Stimulated activated CD8-positive, alpha-beta memory T cell treated with anti-CD3 and anti-CD28 coated beads, Interleukin-2, amount 100 ng/mL, for 48 hours (primary cell): ENCODE results near the gene LRRC9.
"Not testable (repeated sequence)": the region's sequence is repeated elsewhere in the genome, so short reads cannot be mapped to it uniquely, and the experiment has no call there.

Experiments used
- DNase-seq, 2 donors: peaks; one replicate each; pipeline ENCODE4 v3.0.0-alpha.2; 2020; ENCODE audit warnings: low read depth in 2 of 2

The LRRC9 gene

DNA sequence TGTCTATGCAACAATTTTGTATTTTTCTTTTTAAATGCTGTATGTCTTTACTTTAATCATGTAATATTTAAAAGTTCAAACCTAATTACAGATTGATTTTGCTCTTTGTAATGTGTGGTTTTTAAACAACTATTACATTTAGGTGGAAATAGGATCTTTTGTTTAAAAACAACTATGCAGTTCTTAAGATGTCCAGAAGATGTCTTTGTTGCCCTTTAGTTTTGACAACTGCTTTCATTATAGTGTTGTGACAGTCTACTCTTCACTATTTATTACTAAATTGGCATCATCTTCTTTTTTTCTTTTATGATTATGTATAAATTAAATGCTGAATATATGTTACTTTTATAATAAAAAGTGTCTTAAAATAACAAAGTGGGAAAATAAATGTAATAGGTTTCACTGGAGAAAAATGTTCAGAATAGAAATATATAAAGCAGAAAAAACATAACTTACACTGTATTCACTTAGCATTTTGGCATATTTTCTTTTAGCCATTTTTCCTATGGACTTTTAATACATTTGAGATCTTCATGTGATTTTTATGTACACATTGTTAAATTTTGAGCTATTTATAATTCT, 144.6 kb downstream of the LRRC9 start:
- DNase-seq = no peak

- DNase-seq = no peak
Measured at GRCh38 chr14:60067882-60068281, 147.9 kb downstream of the LRRC9 start.

DNA sequence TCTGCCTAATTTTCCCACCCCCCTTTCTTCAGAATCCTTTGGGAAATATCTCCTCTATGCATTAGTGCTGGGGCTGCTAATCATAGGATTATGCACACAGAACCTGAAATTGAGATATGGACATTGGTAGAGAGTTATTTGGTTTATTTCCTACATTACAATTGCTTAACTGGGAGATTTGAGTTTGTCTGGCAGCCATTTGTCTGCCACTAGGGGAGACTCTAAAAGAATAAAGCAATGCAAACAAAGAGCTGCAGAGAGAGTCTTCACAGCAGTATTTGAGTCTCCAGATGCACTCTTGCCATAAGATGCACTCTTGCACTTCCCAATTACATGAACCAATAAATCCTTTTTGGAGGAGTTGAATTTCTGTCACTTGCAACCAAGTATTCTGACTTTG, 159.8 kb downstream of the LRRC9 start:
- no peak for DNase-seq

DNA sequence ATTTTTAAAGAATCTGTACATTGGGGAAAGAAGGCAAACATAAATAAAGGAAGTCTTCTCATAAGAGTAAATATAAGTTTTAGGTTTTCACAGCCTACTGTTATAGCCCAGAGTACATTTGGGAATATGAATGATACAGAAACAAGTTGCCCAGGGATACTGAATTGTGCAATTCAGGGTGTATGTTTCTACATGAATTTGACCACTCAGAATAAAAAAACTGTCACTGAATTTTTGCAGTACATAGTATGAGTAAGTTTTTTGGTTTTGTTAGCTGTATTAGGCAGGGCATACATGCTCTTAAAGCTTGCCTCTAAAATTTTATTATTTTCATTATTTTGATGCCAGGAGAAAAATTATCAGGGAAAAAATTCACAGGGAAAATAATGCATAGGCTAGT, 165.1 kb downstream of the LRRC9 start:
- DNase-seq = no peak

GRCh38 chr14:60085693-60086092, 165.7 kb downstream of the LRRC9 start:
- no peak for DNase-seq

DNA sequence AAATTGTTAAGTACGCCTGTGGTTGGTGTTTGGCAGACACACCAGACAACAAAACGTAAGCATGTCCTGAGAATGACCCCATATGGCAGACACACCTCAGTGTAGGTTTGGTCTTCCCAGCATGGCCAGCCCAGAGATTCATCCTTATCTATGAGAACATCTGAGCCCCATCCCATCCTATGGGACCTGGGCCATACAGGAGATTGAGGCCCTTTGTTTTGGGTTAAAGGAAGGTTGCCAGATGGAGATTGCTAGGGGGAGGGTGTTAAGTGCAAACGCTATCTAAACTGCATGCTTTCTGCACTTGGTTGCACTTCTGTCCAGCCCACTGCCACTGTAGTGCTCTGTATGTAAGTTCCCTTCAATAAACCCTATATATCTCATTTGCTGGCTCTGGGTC, 167.7 kb downstream of the LRRC9 start:
- no peak for DNase-seq

GRCh38 chr14:60089221-60089620, 169.3 kb downstream of the LRRC9 start:
- no peak for DNase-seq

- DNase-seq = no peak
Measured at GRCh38 chr14:60090864-60091519, 171.0 kb downstream of the LRRC9 start.

- DNase-seq = peak; percentile 81 to 88
Measured at GRCh38 chr14:60091550-60092525, 171.9 kb downstream of the LRRC9 start, which contains the start of gene PCNX4. TSS of gene PCNX4 (plus strand) at chr14:60091923. CDS start at chr14:60107639, 15,716 bp downstream.

DNA sequence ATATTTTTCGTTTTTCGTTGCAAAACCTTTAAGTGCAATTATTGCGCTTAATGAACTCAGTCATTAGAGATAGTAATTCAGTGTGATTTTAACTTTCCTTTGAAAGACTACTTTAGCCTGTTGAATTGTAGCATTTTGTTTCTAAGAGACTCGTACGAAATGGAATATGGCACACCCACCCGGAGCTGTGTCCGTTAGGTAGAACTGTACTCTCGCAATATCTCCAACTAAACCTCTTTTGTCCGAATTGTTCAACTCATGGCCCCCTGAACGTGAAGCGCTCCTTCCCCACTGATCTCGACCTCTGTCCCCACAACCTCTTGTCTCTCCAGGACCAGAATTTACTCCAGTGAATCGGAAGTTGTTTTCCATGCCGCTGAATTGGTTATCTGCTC, 172.6 kb downstream of the LRRC9 start:
- DNase-seq = no peak

DNA sequence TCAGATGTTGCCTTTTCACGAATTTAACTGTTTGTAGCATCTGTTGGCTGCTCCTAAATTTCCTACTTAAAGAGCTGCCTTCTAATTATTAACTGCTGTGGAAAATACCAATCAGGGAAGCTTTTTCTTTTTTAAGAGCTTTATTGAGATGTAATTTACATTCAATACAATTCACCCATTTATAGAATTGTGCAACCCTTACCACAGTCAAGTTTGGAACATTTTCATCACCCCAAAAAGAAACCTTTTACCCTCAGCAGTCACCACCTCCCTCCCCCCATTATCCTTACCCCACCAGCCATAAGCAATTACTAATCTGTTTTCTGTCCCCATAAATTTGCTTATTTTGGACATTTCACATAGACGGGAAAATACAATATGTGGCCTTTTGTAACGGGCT, 173.1 kb downstream of the LRRC9 start:
- DNase-seq = no peak

- DNase-seq = no peak
Measured at GRCh38 chr14:60093606-60094005, 173.7 kb downstream of the LRRC9 start.

DNA sequence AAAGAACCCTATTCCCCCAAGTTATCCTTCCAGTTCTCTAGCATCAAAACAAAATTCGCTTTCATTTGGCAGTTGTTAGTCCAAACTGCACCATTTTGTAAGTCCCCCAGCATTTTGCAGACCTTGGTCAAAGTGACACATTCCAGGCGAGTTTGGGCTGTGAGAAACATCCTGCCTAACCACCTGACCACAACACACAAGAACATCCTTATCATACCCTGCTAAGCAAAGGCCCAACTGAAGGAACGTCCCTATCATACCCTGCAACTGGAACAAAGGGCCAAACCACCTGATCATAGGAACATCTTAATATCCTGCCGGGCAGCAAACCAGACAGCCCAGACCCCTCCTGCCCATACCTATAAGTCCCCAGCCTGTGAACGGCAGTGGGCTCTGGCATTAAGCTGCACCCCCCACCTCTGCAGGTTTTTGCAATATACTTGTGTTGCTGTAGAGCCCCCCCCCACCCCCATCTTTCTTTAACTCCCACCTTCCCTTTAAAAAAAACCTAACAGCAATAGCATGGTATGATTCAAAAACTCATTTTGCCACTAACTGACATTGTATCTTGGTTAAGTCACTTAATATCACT, 174.5 kb downstream of the LRRC9 start:
- DNase-seq = no peak

DNA sequence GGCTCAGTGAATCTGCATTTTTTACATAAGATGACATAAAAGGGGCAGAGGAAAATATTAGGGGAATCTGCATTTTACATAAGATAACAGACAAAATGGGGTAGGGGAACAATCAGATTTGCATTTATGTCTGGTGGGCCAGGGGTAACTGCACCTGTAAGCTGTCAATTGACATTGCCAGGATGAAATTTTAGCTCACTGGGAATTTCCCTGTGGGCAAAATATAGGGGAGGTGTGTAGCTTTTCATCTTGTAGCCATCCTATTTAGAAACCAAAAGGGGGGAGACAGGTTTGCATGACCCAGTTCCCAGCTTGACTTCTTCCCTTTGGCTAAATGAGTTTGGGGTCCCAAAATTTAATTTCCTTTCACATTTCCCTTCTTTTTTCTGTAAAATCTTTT, 175.3 kb downstream of the LRRC9 start:
- no peak for DNase-seq

GRCh38 chr14:60095781-60096450, 176.0 kb downstream of the LRRC9 start:
- DNase-seq = no peak

GRCh38 chr14:60097974-60098373, 178.0 kb downstream of the LRRC9 start:
- DNase-seq = no peak

DNA sequence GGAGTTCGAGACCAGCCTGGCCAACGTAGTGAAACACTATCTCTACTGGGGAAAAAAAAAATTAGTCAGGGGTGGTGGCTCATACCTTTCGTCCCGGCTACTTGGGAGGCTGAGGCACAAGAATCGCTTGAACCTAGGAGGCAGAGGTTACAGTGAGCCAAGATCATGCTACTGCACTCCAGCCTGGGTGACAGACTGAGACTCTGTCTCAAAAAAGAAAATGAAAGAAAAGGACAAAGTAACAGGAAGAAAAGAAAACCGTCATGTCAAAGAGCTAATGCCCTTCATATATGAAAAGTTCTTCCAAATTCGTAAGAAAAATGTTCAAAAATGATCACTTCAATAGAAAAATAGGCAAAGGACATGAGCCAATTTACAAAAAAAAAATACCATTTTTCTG, 179.9 kb downstream of the LRRC9 start:
- DNase-seq = not testable (repeated sequence)

DNA sequence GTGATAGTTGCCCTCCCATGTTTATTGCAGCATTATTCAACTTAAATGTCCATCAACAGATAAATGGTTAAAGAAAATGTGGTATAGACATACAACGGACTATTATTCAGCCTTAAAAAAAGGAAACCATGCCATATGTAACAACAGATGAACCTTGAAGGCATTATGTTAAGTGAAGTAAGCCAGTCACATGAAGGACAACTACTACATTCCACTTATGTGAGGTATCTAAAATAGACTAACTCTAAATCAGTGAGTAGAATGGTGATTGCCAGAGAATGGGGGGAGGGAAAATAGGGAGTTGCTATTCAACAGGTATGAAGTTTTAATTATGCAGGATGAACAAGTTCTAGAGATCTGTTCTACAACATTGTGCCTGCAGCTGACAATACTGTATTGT, 181.8 kb downstream of the LRRC9 start:
- DNase-seq = no peak

GRCh38 chr14:60102389-60102788, 182.4 kb downstream of the LRRC9 start:
- DNase-seq = no peak

GRCh38 chr14:60106339-60106738, 186.4 kb downstream of the LRRC9 start:
- no peak for DNase-seq

DNA sequence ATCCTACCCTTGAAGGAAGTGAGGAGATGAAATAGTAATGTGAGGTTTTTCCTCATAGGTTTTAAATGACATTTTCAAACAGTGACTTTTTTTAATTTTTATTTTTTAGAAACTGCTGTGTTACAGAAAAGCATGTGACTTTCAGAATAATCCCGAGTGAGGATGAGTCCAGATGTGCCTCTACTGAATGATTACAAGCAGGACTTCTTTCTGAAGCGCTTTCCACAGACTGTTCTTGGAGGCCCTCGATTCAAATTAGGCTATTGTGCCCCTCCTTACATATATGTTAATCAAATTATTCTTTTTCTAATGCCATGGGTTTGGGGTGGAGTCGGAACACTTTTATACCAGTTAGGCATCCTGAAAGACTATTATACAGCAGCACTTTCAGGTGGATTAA, 187.5 kb downstream of the LRRC9 start:
- DNase-seq = no peak

GRCh38 chr14:60111732-60112131, 191.8 kb downstream of the LRRC9 start:
- no peak for DNase-seq
